Esophagus muscularis mucosa (tissue), 4 donors: Measurements from ENCODE around the gene SLC30A1. TPM values are rescaled to one million over a fixed set of nuclear protein-coding genes. Genes with fewer than 3 reads are reported as not detected.
A peak's percentile ranks its signal among the peaks of the same experiment; 100 is the strongest.
"Not testable (repeated sequence)": the region's sequence is repeated elsewhere in the genome, so short reads cannot be mapped to it uniquely, and the experiment has no call there.

ENCODE experiments used
- DNase-seq: peaks from one replicate; pipeline ENCODE4 v3.0.0-alpha.2; 2017; ENCODE audit errors: extremely low spot score
- H3K27ac ChIP-seq, 4 donors: fragments of 200-600 bp; sonication (generic); replicated peaks in 1 of 4; 1 replicate in 3 of 4; 2 replicates in 1 of 4; pipeline ENCODE4 v1.5.1; 2016 to 2019; ENCODE audit warnings: mild to moderate bottlenecking in 1 of 4
- H3K27me3 ChIP-seq, 4 donors: fragments of 200-600 bp; sonication (generic); one replicate each; pipeline versions ENCODE4 v1.5.1 to v1.6.0; 2016 to 2019
- H3K36me3 ChIP-seq, 4 donors: fragments of 200-600 bp; sonication (generic); one replicate each; pipeline ENCODE4 v1.5.1; 2016 to 2019
- H3K4me1 ChIP-seq, 4 donors: fragments of 200-600 bp; sonication (generic); one replicate each; pipeline ENCODE4 v1.5.1; 2016 to 2019
- H3K4me3 ChIP-seq, 4 donors: fragments of 200-600 bp; sonication (generic); 1 replicate in 2 of 4; 2 replicates in 2 of 4; pipeline ENCODE4 v1.5.1; 2016 to 2019; ENCODE audit warnings: mild to moderate bottlenecking in 4 of 4, moderate library complexity in 1 of 4
- H3K9me3 ChIP-seq, 4 donors: fragments of 200-600 bp; sonication (generic); 1 replicate in 3 of 4; 2 replicates in 1 of 4; pipeline ENCODE4 v1.5.1; 2016 to 2019
- CTCF ChIP-seq, 3 experiments: fragments of 200-600 bp in 2 of 3; fragments of 450-650 bp in 1 of 3; sonication (generic) in 2 of 3; IDR thresholded peaks; one replicate each; pipeline ENCODE4 v1.5.1; 2017 to 2019; ENCODE audit warnings: antibody characterized with exemption in 3 of 3, mild to moderate bottlenecking in 2 of 3, moderate library complexity in 1 of 3
- EP300 ChIP-seq: sonication (generic); formaldehyde crosslinking; IDR thresholded peaks from one replicate; pipeline ENCODE4 v1.6.1; 2017; ENCODE audit warnings: antibody characterized with exemption
- POLR2A ChIP-seq: fragments of 450-650 bp; IDR thresholded peaks from one replicate; pipeline ENCODE4 v1.6.1; 2017; ENCODE audit warnings: antibody characterized with exemption, moderate library complexity, mild to moderate bottlenecking, low read depth
- POLR2AphosphoS5 ChIP-seq, 2 donors: sonication (generic); formaldehyde crosslinking; IDR thresholded peaks; one replicate each; pipeline ENCODE4 v1.6.1; 2017; ENCODE audit warnings: antibody characterized with exemption in 2 of 2
- WGBS: methylation state at CpG from one replicate; pipeline ENCODE4 v1.1.5; 2018; 5-methylcytosine and 5-hydroxymethylcytosine counted together
- intact Hi-C: fragments of 100-400 bp; cut with DNase I; formaldehyde crosslinking; loops from one replicate; pipeline ENCODE4 v1.15.1; 2023
- total RNA-seq, 4 donors: library from RNA; depleted of rRNA; stranded (reverse); fragments of >200 nt; gene quantifications; one replicate each; pipeline versions ENCODE4 v1.1.0 to v1.2.1, GENCODE V29; 2016

Gene SLC30A1
- total RNA-seq, 4 donors from 2014 or later, result 7.5 to 10.6 (median 10.2) TPM

- intact Hi-C loops, result loop anchor here (2.0 to 5.0 kb wide), 3 partner anchors 34 to 77 kb away; no protein-coding TSS in a partner anchor
- Histone ChIP-seq H3K4me3 (peak overlapping the region; percentile 75 to 97 (median 94)), H3K27ac (peak overlapping the region; percentile 95 to 99 (median 98)), H3K4me1 (peaks cover 26 to 77% (median 72%) of the 10 kb centered on the region in 4 donors), H3K27me3 (no peaks in the 10 kb centered on the region), H3K36me3 (peaks cover 0 to 11% (median 3%) of the 10 kb centered on the region in 4 donors), H3K9me3 (no peaks in the 10 kb centered on the region)
- peak in 1 of 2 donors; percentile 47 for TF ChIP-seq POLR2AphosphoS5 (IDR thresholded peaks at IDR 0.05)
- no peak for TF ChIP-seq EP300
- peak; percentile 80 to 92 (median 86) for TF ChIP-seq CTCF (IDR thresholded peaks at IDR 0.05)
- WGBS, result no CpG with 5 or more reads among the region's 75 CpGs
- peak; percentile 93 for DNase-seq
Measured at GRCh38 chr1:211577819-211578639, 932 bp downstream of the SLC30A1 start.

GRCh38 chr1:211577277-211577818, 1.6 kb downstream of the SLC30A1 start:
- no peak for DNase-seq
- intact Hi-C loops, result loop anchor here (2.0 to 5.0 kb wide), 2 partner anchors 35 to 71 kb away; no protein-coding TSS in a partner anchor
- peak overlapping the region; percentile 75 to 97 (median 94) for H3K4me3 ChIP-seq
- H3K9me3 ChIP-seq, result no peaks in the 10 kb centered on the region
- peaks cover 26 to 79% (median 71%) of the 10 kb centered on the region in 4 donors for H3K4me1 ChIP-seq
- 2% methylated on average over 8 of the region's 13 CpGs for WGBS
- no peaks in the 10 kb centered on the region for H3K27me3 ChIP-seq
- H3K27ac ChIP-seq, result peak overlapping the region; percentile 95 to 99 (median 98)
- peaks cover 0 to 11% (median 3%) of the 10 kb centered on the region in 4 donors for H3K36me3 ChIP-seq
- TF ChIP-seq POLR2AphosphoS5 (IDR thresholded peaks at IDR 0.05) (no peak), CTCF (IDR thresholded peaks at IDR 0.05) (no peak), POLR2A (no peak), EP300 (no peak)

GRCh38 chr1:211576717-211577116, 2.2 kb downstream of the SLC30A1 start:
- Histone ChIP-seq H3K4me3 (peak overlapping the region; percentile 75 to 97 (median 94)), H3K27ac (no peak overlapping the region), H3K27me3 (no peaks in the 10 kb centered on the region), H3K4me1 (peaks cover 26 to 76% (median 64%) of the 10 kb centered on the region in 4 donors), H3K9me3 (no peaks in the 10 kb centered on the region), H3K36me3 (peaks cover 0 to 11% (median 3%) of the 10 kb centered on the region in 4 donors)
- intact Hi-C loops, result loop anchor here (2.0 to 5.0 kb wide), 2 partner anchors 36 to 72 kb away; no protein-coding TSS in a partner anchor
- WGBS, result 53% methylated on average over 2 of the region's 2 CpGs
- DNase-seq, result no peak
- no peak for TF ChIP-seq CTCF (IDR thresholded peaks at IDR 0.05)
- TF ChIP-seq POLR2A, result no peak
- TF ChIP-seq POLR2AphosphoS5 (IDR thresholded peaks at IDR 0.05), result no peak
- TF ChIP-seq EP300, result no peak

GRCh38 chr1:211574705-211575104, 4.3 kb downstream of the SLC30A1 start:
- no peaks in the 10 kb centered on the region for H3K9me3 ChIP-seq
- peaks cover 15 to 56% (median 45%) of the 10 kb centered on the region in 4 donors for H3K4me1 ChIP-seq
- no peak overlapping the region for H3K4me3 ChIP-seq
- no peaks in the 10 kb centered on the region for H3K27me3 ChIP-seq
- DNase-seq, result no peak
- peaks cover 0 to 11% (median 3%) of the 10 kb centered on the region in 4 donors for H3K36me3 ChIP-seq
- intact Hi-C loops, result loop anchor here (5.0 kb wide), 1 partner anchor 38 kb away; no protein-coding TSS in a partner anchor
- H3K27ac ChIP-seq, result no peak overlapping the region
- no peak for TF ChIP-seq POLR2AphosphoS5 (IDR thresholded peaks at IDR 0.05)
- TF ChIP-seq POLR2A, result no peak

- TF ChIP-seq POLR2A (no peak), POLR2AphosphoS5 (IDR thresholded peaks at IDR 0.05) (no peak), CTCF (IDR thresholded peaks at IDR 0.05) (no peak), EP300 (no peak)
- DNase-seq, result no peak
- Histone ChIP-seq H3K27me3 (no peaks in the 10 kb centered on the region), H3K4me3 (no peak overlapping the region), H3K36me3 (peaks cover 0 to 11% (median 3%) of the 10 kb centered on the region in 4 donors), H3K4me1 (peaks cover 13 to 50% (median 38%) of the 10 kb centered on the region in 4 donors), H3K9me3 (no peaks in the 10 kb centered on the region), H3K27ac (no peak overlapping the region)
- intact Hi-C loops, result no loop called here
- 66% methylated on average over 2 of the region's 2 CpGs for WGBS
Measured at GRCh38 chr1:211571998-211572397, 7.0 kb downstream of the SLC30A1 start.

GRCh38 chr1:211570378-211570777, 8.6 kb downstream of the SLC30A1 start:
- H3K27ac ChIP-seq, H3K4me3 ChIP-seq, H3K36me3 ChIP-seq, H3K27me3 ChIP-seq, H3K9me3 ChIP-seq, intact Hi-C loops, DNase-seq: not testable (repeated sequence)
- WGBS, result 75% methylated on average over 1 of the region's 1 CpG
- peaks cover 10 to 34% (median 22%) of the 10 kb centered on the region in 4 donors for H3K4me1 ChIP-seq
